Nasal cavity respiratory epithelium epithelial cell of viscerocranial mucosa (primary cell): ENCODE measurements around the gene PCSK1. TPM values are rescaled to one million over a fixed set of nuclear protein-coding genes. Genes with fewer than 3 reads are reported as not detected.

Experiments
- total RNA-seq: library from RNA; depleted of rRNA; stranded (reverse); fragments of >200 nt; gene quantifications from 2 replicates; pipeline ENCODE4 v1.2.3, GENCODE V29; 2014

PCSK1 gene
- under 0.01 TPM in 2 replicates for total RNA-seq

GRCh38 chr5:96433066-96433447, at the start of gene PCSK1:
Gene PCSK1 (minus strand): TSS chr5:96433248. CDS start chr5:96433042, 206 bp downstream.

Other genes starting within 250 kb of the PCSK1 start
- gene CAST, start 229.1 kb upstream of the PCSK1 start, total RNA-seq, result 198 and 398 TPM in 2 replicates